PC-3 (cell line): Measurements from ENCODE around the gene TMEM200C. TPM values are rescaled to one million over a fixed set of nuclear protein-coding genes. Genes with fewer than 3 reads are reported as not detected.

Experiments
- ATAC-seq: fragments of 200-7000 bp; cut with Tn5 transposase; 2 replicates; pipeline ENCODE4 v1.9.1; 2020; ENCODE audit warnings: mild to moderate bottlenecking, moderate library complexity
- BruUV-seq: library from RNA; stranded (reverse); fragments of 400-500 nt; replicated peaks from 2 replicates; lab custom pipeline; 2021; lab: Mats Ljungman, UMichigan
- CTCF ChIA-PET: fragments of 300-600 bp; sonication (Branson Sonifier 250); formaldehyde crosslinking; loops from one replicate; lab custom pipeline; 2022; ENCODE audit warnings: antibody characterized with exemption; lab: Charles Lee
- POLR2A ChIA-PET: fragments of 300-600 bp; sonication (Branson Sonifier 250); formaldehyde crosslinking; loops from one replicate; lab custom pipeline; 2022; ENCODE audit warnings: antibody characterized with exemption; ENCODE audit not compliant: unreplicated experiment; lab: Charles Lee
- DNase-seq: peaks from one replicate; pipeline ENCODE4 v3.0.0-alpha.2; 2015
- H2AFZ ChIP-seq: fragments of 300-600 bp; sonication (generic); 2 replicates; pipeline ENCODE4 v1.6.0; 2016; ENCODE audit warnings: antibody characterized with exemption, low read length
- H3F3A ChIP-seq: fragments of 300-600 bp; sonication (generic); one replicate; pipeline ENCODE4 v1.6.0; 2017; ENCODE audit warnings: antibody characterized with exemption, low read length, control low read depth, mild to moderate bottlenecking; ENCODE audit not compliant: unreplicated experiment
- H3K27ac ChIP-seq: fragments of 300-600 bp; sonication (generic); 2 replicates; pipeline ENCODE4 v1.5.1; 2016; ENCODE audit warnings: mild to moderate bottlenecking, low read length
- H3K27me3 ChIP-seq: fragments of 300-600 bp; sonication (generic); 2 replicates; pipeline ENCODE4 v1.6.1; 2016; ENCODE audit warnings: low read length, mixed read lengths
- H3K36me3 ChIP-seq: fragments of 300-600 bp; sonication (generic); 2 replicates; pipeline ENCODE4 v1.6.1; 2016; ENCODE audit warnings: low read depth, mixed run types, low read length, mixed read lengths
- H3K4me1 ChIP-seq: fragments of 300-600 bp; sonication (generic); 2 replicates; pipeline ENCODE4 v1.5.1; 2016; ENCODE audit warnings: low read length; ENCODE audit not compliant: insufficient read depth
- H3K4me2 ChIP-seq: fragments of 300-600 bp; sonication (generic); 2 replicates; pipeline ENCODE4 v1.6.0; 2016; ENCODE audit warnings: low read length
- H3K4me3 ChIP-seq: fragments of 300-600 bp; sonication (generic); 2 replicates; pipeline ENCODE4 v1.5.1; 2016; ENCODE audit warnings: mild to moderate bottlenecking, low read length, mixed read lengths
- H3K79me2 ChIP-seq: fragments of 300-600 bp; sonication (generic); 2 replicates; pipeline ENCODE4 v1.6.1; 2017; ENCODE audit warnings: low read length, mixed read lengths
- H3K9ac ChIP-seq: fragments of 300-600 bp; sonication (generic); 2 replicates; pipeline ENCODE4 v1.6.0; 2016; ENCODE audit warnings: mild to moderate bottlenecking, low read length
- H3K9me2 ChIP-seq: fragments of 300-600 bp; sonication (generic); replicated peaks from 2 replicates; pipeline ENCODE4 v1.6.1; 2016; ENCODE audit warnings: mixed run types, low read length, mixed read lengths
- H3K9me3 ChIP-seq: fragments of 300-600 bp; sonication (generic); 2 replicates; pipeline ENCODE4 v1.6.1; 2016; ENCODE audit warnings: low read length, mixed read lengths
- H4K20me1 ChIP-seq: fragments of 300-600 bp; sonication (generic); 2 replicates; pipeline ENCODE4 v1.6.1; 2016; ENCODE audit warnings: low read length, mixed read lengths
- CTCF ChIP-seq: fragments of 300-600 bp; sonication (generic); conservative IDR thresholded peaks from 2 replicates; pipeline ENCODE4 v1.5.1; 2017; ENCODE audit warnings: antibody characterized with exemption, low read depth, mild to moderate bottlenecking, low read length
- EZH2 ChIP-seq: fragments of 300-600 bp; sonication (generic); IDR thresholded peaks from one replicate; pipeline ENCODE4 v1.6.1; 2017; ENCODE audit warnings: antibody characterized with exemption, mild to moderate bottlenecking, low read length; ENCODE audit not compliant: unreplicated experiment
- EZH2phosphoT487 ChIP-seq: fragments of 300-600 bp; sonication (generic); IDR thresholded peaks from 2 replicates; pipeline ENCODE4 v1.6.1; 2018; ENCODE audit warnings: mild to moderate bottlenecking, antibody characterized with exemption, low read length, borderline replicate concordance
- intact Hi-C: fragments of 100-400 bp; cut with micrococcal nuclease; formaldehyde crosslinking; loops from 2 replicates; pipeline ENCODE4 v1.9.0; 2023
- total RNA-seq: library from RNA; depleted of rRNA; stranded (reverse); fragments of >200 nt; gene quantifications from 2 replicates; pipeline ENCODE4 v1.2.3, GENCODE V29; 2014

Gene TMEM200C
- total RNA-seq, 1 experiment from 2014 or later = 6.5 TPM

DNA sequence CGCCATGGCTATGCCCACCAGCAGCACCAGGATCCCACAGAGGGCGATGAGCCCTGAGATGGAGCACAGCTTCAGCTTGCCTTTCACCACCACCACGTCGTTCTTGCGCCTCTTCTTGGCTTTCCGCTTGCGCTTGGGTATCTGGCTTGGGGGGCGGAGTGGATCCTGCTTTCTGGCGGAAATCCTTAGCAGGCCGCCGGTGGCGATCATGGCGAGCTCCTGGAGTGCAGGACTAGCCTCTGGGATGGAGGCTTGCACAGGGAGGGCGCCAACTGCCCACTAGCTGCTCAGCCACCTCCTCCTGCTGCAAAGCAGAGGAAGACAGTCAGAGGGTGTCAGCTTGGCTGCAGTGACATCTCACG lies 3.5 kb downstream of the TMEM200C start:
- TF ChIP-seq CTCF (no peak), EZH2phosphoT487 (no peak), EZH2 (no peak)
- no peaks in the 10 kb centered on the region for H3F3A ChIP-seq
- no peaks in the 10 kb centered on the region for H3K9me2 ChIP-seq
- 0 out of 2 replicates have a peak, but pooled peaks cover 4% of the 10 kb centered on the region for H3K4me1 ChIP-seq
- H4K20me1 ChIP-seq = no peaks in the 10 kb centered on the region
- H3K27me3 ChIP-seq = peaks cover 29% of the 10 kb centered on the region
- ATAC-seq (no peak), DNase-seq (no peak)
- intact Hi-C loops = loop anchor here (5.0 to 10.0 kb wide), 3 partner anchors 85 to 843 kb away; no protein-coding TSS in a partner anchor
- CTCF ChIA-PET = interaction anchor here (0.5 kb wide), 1 partner anchor 994 kb away, joined by 3 read pairs; no protein-coding TSS in a partner anchor
- no peak overlapping the region for H3K4me3 ChIP-seq
- no peak overlapping the region for H3K4me2 ChIP-seq
- no peak overlapping the region for H3K9ac ChIP-seq
- no peak overlapping the region for H2AFZ ChIP-seq
- POLR2A ChIA-PET = no interaction called here
- peaks cover 14% of the 10 kb centered on the region for H3K79me2 ChIP-seq
- H3K9me3 ChIP-seq = no peaks in the 10 kb centered on the region
- no TSS peak for BruUV-seq
- no peaks in the 10 kb centered on the region for H3K36me3 ChIP-seq
- H3K27ac ChIP-seq = no peak overlapping the region

- no peak overlapping the region for H3K4me2 ChIP-seq
- intact Hi-C loops = loop anchor here (5.0 to 10.0 kb wide), 3 partner anchors 86 to 843 kb away; no protein-coding TSS in a partner anchor
- DNase-seq (no peak), ATAC-seq (no peak)
- no peaks in the 10 kb centered on the region for H4K20me1 ChIP-seq
- ChIA-PET POLR2A (interaction anchor here (0.6 kb wide), 1 partner anchor 84 kb away, joined by 3 read pairs; no protein-coding TSS in a partner anchor), CTCF (interaction anchor here (0.5 to 1.7 kb wide), 2 partner anchors 12 to 995 kb away, joined by 3 to 4 read pairs; no protein-coding TSS in a partner anchor)
- no peaks in the 10 kb centered on the region for H3K9me2 ChIP-seq
- H3K79me2 ChIP-seq = peaks cover 14% of the 10 kb centered on the region
- H3K27ac ChIP-seq = no peak overlapping the region
- no peaks in the 10 kb centered on the region for H3F3A ChIP-seq
- H3K9me3 ChIP-seq = no peaks in the 10 kb centered on the region
- H3K4me1 ChIP-seq = 0 out of 2 replicates have a peak, but pooled peaks cover 4% of the 10 kb centered on the region
- H3K27me3 ChIP-seq = peaks cover 24% of the 10 kb centered on the region
- H3K36me3 ChIP-seq = no peaks in the 10 kb centered on the region
- H2AFZ ChIP-seq = no peak overlapping the region
- H3K9ac ChIP-seq = no peak overlapping the region
- H3K4me3 ChIP-seq = no peak overlapping the region
- TF ChIP-seq EZH2phosphoT487 (no peak), CTCF (no peak), EZH2 (no peak)
- no TSS peak for BruUV-seq
Observed at GRCh38 chr18:5891184-5891853, 4.0 kb downstream of the TMEM200C start.
